Measurements from ENCODE around the gene PIGU.

DNA sequence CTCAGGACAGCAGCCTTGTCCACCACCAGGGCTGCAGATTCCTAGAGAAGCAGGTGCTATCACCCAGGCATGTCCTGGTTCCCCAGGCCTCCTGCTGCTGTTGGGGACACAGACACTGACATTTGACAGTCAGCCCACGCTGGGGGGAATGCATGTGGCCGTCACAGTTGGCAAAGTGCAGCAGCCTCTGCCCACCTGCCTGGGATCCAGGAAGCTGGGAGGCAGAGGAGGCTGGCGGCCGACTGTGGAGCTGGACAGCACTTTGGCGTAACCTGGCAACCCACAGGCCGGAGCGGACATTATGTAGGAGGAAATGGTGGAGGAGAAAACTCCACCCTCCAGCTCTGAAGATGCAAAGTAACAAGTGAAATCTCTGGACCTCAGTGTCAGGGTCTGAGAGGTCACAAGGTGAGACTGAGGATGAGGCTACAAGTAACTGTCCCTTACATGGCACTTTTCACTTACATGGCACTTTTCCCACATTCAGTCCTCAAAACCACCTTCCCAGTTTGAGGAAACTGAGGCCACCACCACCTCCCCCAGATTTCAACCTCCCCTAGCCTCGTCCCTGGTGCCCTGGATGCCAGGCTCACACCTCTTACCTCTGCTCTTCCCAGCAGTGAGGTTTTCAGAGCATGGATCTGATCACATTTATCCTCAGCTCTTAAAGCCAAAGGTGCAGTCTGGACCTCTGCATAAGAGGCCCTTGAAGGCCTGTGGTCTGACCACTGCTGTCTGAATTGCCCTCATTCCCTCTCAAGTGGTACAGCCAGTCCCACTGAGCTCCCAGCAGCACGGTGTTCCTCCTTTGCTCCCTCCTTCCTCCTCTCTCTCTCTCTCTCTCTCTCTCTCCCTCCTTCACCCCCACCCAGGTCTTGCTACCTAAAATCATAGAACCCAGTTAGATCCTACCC lies 109.7 kb downstream of the PIGU start:
- TF ChIP-seq CTCF (IDR thresholded peaks at IDR 0.05 in 2 of 3, conservative IDR thresholded peaks at IDR 0.05 in 1 of 3; ENCODE audit: insufficient read depth in 2 of 3, low read depth in 1 of 3, low read length in 3 of 3) = no peak
- TF ChIP-seq E4F1 (CRISPR knock-in tag; IDR thresholded peaks at IDR 0.05; ENCODE audit: borderline replicate concordance) = no peak
- TF ChIP-seq KAT8 (IDR thresholded peaks at IDR 0.05; ENCODE audit: low read depth) = no peak
- TF ChIP-seq NR0B1 (IDR thresholded peaks at IDR 0.05; ENCODE audit: partially characterized antibody) = no peak
- TF ChIP-seq EZH2 (IDR thresholded peaks at IDR 0.05; ENCODE audit: borderline replicate concordance, low read depth, low read length) = no peak
- TF ChIP-seq USF2 (CRISPR knock-in tag; IDR thresholded peaks at IDR 0.05) = no peak
- no peak for TF ChIP-seq ARNT (IDR thresholded peaks at IDR 0.05)
- no peak for TF ChIP-seq ARID2 (IDR thresholded peaks at IDR 0.05)
- TF ChIP-seq, protein P1, sequence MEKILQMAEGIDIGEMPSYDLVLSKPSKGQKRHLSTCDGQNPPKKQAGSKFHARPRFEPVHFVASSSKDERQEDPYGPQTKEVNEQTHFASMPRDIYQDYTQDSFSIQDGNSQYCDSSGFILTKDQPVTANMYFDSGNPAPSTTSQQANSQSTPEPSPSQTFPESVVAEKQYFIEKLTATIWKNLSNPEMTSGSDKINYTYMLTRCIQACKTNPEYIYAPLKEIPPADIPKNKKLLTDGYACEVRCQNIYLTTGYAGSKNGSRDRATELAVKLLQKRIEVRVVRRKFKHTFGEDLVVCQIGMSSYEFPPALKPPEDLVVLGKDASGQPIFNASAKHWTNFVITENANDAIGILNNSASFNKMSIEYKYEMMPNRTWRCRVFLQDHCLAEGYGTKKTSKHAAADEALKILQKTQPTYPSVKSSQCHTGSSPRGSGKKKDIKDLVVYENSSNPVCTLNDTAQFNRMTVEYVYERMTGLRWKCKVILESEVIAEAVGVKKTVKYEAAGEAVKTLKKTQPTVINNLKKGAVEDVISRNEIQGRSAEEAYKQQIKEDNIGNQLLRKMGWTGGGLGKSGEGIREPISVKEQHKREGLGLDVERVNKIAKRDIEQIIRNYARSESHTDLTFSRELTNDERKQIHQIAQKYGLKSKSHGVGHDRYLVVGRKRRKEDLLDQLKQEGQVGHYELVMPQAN (IDR thresholded peaks at IDR 0.05; ENCODE audit: borderline replicate concordance) = no peak
- no peak for TF ChIP-seq ETV5 (CRISPR knock-in tag; IDR thresholded peaks at IDR 0.05; ENCODE audit: low read depth)
- TF ChIP-seq ZBTB33 (CRISPR knock-in tag; IDR thresholded peaks at IDR 0.05) = no peak
- TF ChIP-seq EHMT2 (IDR thresholded peaks at IDR 0.05) = no peak
- TF ChIP-seq HMG20B (CRISPR knock-in tag; IDR thresholded peaks at IDR 0.05) = no peak
- no peak for TF ChIP-seq MTF1 (CRISPR knock-in tag; IDR thresholded peaks at IDR 0.05; ENCODE audit: borderline replicate concordance)

Measured in K562 (cell line).